K562 (cell line): ENCODE results near the gene ECD.

Experiments
- E2F1 ChIP-seq: sonication (generic); formaldehyde crosslinking; IDR thresholded peaks from 2 replicates; pipeline ENCODE4 v1.8.1; 2023; ENCODE audit warnings: mild to moderate bottlenecking, missing genetic modification reagents, moderate library complexity
- KHSRP ChIP-seq: fragments of 450-650 bp; IDR thresholded peaks from 2 replicates; pipeline ENCODE4 v1.6.1; 2017
- PCBP1 ChIP-seq: fragments of 200-400 bp; formaldehyde crosslinking; IDR thresholded peaks from 2 replicates; pipeline ENCODE4 v1.6.1; 2018; ENCODE audit warnings: mild to moderate bottlenecking, low read depth, low read length; ENCODE audit not compliant: poor library complexity, severe bottlenecking

GRCh38 chr10:73110345-73110849 is 57.4 kb downstream of the ECD start, which contains the start of gene NUDT13:
- TF ChIP-seq KHSRP (no peak), E2F1 (CRISPR knock-in tag) (no peak), PCBP1 (no peak)
